Amniotic stem cell (primary cell): ENCODE results near the gene EBNA1BP2.
A peak's percentile ranks its signal among the peaks of the same experiment; 100 is the strongest.
"Not testable (repeated sequence)": the region's sequence is repeated elsewhere in the genome, so short reads cannot be mapped to it uniquely, and the experiment has no call there.

Experiments
- DNase-seq: peaks from one replicate; lab custom pipeline; 2025; lab: John Stamatoyannopoulos, UW

EBNA1BP2 gene

GRCh38 chr1:43171876-43172526 lies at the start of gene EBNA1BP2, which contains the start of gene CFAP57:
TSS of gene EBNA1BP2 (minus strand) at chr1:43172290. CDS start at chr1:43172118, 172 bp downstream.
TSS of gene CFAP57 (plus strand) at chr1:43172330. CDS start at chr1:43172754, 424 bp downstream.
- peak; percentile 85 for DNase-seq

GRCh38 chr1:43221797-43222196 lies 49.7 kb upstream of the EBNA1BP2 start:
- DNase-seq: no peak

GRCh38 chr1:43220905-43221778 lies 49.1 kb upstream of the EBNA1BP2 start:
- DNase-seq: no peak

GRCh38 chr1:43217747-43218146 lies 45.7 kb upstream of the EBNA1BP2 start:
- no peak for DNase-seq

GRCh38 chr1:43214501-43215444 lies 42.7 kb upstream of the EBNA1BP2 start:
- no peak for DNase-seq

GRCh38 chr1:43208277-43208676 lies 36.2 kb upstream of the EBNA1BP2 start:
- not testable (repeated sequence) for DNase-seq

- DNase-seq: peak; percentile 75
These were observed 35.3 kb upstream of the EBNA1BP2 start for GRCh38 chr1:43207229-43207853.

GRCh38 chr1:43206600-43207228 lies 34.6 kb upstream of the EBNA1BP2 start:
- peak; percentile 85 for DNase-seq

- DNase-seq: no peak
These were observed 33.6 kb upstream of the EBNA1BP2 start for GRCh38 chr1:43205671-43206070.

GRCh38 chr1:43204394-43204793 lies 32.3 kb upstream of the EBNA1BP2 start:
- no peak for DNase-seq

- no peak for DNase-seq
These were observed 31.8 kb upstream of the EBNA1BP2 start for GRCh38 chr1:43203859-43204258.

- no peak for DNase-seq
These were observed 27.1 kb upstream of the EBNA1BP2 start for GRCh38 chr1:43199093-43199726.

- DNase-seq: no peak
These were observed 25.4 kb upstream of the EBNA1BP2 start for GRCh38 chr1:43197343-43198127.

- DNase-seq: no peak
These were observed 22.4 kb upstream of the EBNA1BP2 start for GRCh38 chr1:43194509-43194908.

- DNase-seq: no peak
These were observed 16.0 kb upstream of the EBNA1BP2 start for GRCh38 chr1:43188106-43188505.

GRCh38 chr1:43184995-43185394 lies 12.9 kb upstream of the EBNA1BP2 start:
- DNase-seq: no peak

- DNase-seq: no peak
These were observed 12.3 kb upstream of the EBNA1BP2 start for GRCh38 chr1:43184388-43184787.

- DNase-seq: no peak
These were observed 5.6 kb upstream of the EBNA1BP2 start for GRCh38 chr1:43177691-43178090.

- no peak for DNase-seq
These were observed 2.8 kb upstream of the EBNA1BP2 start for GRCh38 chr1:43174873-43175272.

- DNase-seq: peak; percentile 68
These were observed 460 bp upstream of the EBNA1BP2 start for GRCh38 chr1:43172527-43172972.
